Stimulated activated CD4-positive, alpha-beta T cell treated with anti-CD3 and anti-CD28 coated beads, TNF-alpha, amount 100 ng/mL, for 48 hours (primary cell): ENCODE results near the gene TMEM154.

Experiments
- DNase-seq, 3 donors: peaks; one replicate each; pipeline ENCODE4 v3.0.0-alpha.2; 2020; ENCODE audit warnings: low read depth in 3 of 3

The TMEM154 gene

GRCh38 chr4:152591876-152592275, 87.9 kb downstream of the TMEM154 start:
- DNase-seq: no peak

GRCh38 chr4:152591396-152591795, 88.4 kb downstream of the TMEM154 start:
- peak in 2 of 3 donors; percentile 2 to 20 for DNase-seq

GRCh38 chr4:152590179-152591031, 89.4 kb downstream of the TMEM154 start:
- DNase-seq: no peak

GRCh38 chr4:152588869-152589268, 90.9 kb downstream of the TMEM154 start:
- DNase-seq: no peak

GRCh38 chr4:152587127-152587526, 92.7 kb downstream of the TMEM154 start:
- DNase-seq: no peak

GRCh38 chr4:152586668-152587067, 93.1 kb downstream of the TMEM154 start:
- no peak for DNase-seq

GRCh38 chr4:152585023-152585441, 94.8 kb downstream of the TMEM154 start:
- no peak for DNase-seq

- no peak for DNase-seq
Measured at GRCh38 chr4:152581536-152582160, 98.1 kb downstream of the TMEM154 start.

GRCh38 chr4:152579916-152580315, 99.9 kb downstream of the TMEM154 start:
- no peak for DNase-seq

- DNase-seq: no peak
Measured at GRCh38 chr4:152579107-152579764, 100.6 kb downstream of the TMEM154 start.

- no peak for DNase-seq
Measured at GRCh38 chr4:152578670-152579069, 101.1 kb downstream of the TMEM154 start.

- DNase-seq: no peak
Measured at GRCh38 chr4:152577708-152578396, 101.9 kb downstream of the TMEM154 start.

- no peak for DNase-seq
Measured at GRCh38 chr4:152575533-152575932, 104.3 kb downstream of the TMEM154 start.

- no peak for DNase-seq
Measured at GRCh38 chr4:152573861-152574260, 105.9 kb downstream of the TMEM154 start.

- DNase-seq: no peak
Measured at GRCh38 chr4:152572417-152573086, 107.2 kb downstream of the TMEM154 start.

GRCh38 chr4:152571770-152572169, 108.0 kb downstream of the TMEM154 start:
- DNase-seq: no peak

GRCh38 chr4:152571296-152571695, 108.5 kb downstream of the TMEM154 start:
- no peak for DNase-seq
